Ovary (tissue), 3 donors: ENCODE measurements around the gene AKR1A1.

Experiments
- EP300 ChIP-seq: sonication (generic); formaldehyde crosslinking; IDR thresholded peaks from one replicate; pipeline ENCODE4 v1.6.1; 2017; ENCODE audit warnings: antibody characterized with exemption
- POLR2A ChIP-seq: fragments of 450-650 bp; IDR thresholded peaks from one replicate; pipeline ENCODE4 v1.6.1; 2017; ENCODE audit warnings: antibody characterized with exemption, mild to moderate bottlenecking, moderate library complexity
- TF ChIP-seq, protein P1 (sequence below), 3 donors: fragments of 450-650 bp in 2 of 3; fragments of 200-600 bp in 1 of 3; IDR thresholded peaks; one replicate each; pipeline versions ENCODE4 v1.5.1 to v1.8.0; 2016 to 2022; ENCODE audit warnings: antibody characterized with exemption in 3 of 3, mild to moderate bottlenecking in 1 of 3
- donor health status: DM: no; HTN: no; CAD: no.

DNA sequence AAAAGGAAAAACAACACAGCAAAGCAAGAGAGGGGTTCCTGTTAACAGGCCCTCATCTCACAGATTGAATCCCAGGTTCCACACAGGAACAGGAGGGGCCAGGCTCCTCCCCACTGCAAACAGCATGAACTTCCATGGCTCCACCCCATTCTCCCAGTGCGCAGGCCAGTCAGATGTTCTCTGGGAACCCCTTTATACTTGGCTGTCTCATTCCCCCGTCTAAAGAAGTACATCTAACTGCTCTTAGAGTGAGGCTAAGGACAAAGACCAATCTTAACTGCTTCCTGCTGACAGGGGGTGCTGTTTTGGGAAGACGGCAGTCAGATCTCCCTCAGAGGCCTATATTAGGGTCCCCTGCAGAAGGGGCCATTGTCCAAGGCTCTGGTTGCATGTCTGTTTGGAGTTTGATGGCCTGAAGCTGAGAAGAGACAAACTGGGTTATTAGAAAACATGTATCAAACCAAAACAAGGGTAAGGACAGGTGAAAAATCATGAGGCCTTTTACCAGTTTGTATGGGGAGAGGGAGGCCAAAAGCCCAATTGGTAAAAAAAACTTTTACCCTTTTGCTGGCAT lies 22.7 kb downstream of the AKR1A1 start:
- TF ChIP-seq, protein P1, sequence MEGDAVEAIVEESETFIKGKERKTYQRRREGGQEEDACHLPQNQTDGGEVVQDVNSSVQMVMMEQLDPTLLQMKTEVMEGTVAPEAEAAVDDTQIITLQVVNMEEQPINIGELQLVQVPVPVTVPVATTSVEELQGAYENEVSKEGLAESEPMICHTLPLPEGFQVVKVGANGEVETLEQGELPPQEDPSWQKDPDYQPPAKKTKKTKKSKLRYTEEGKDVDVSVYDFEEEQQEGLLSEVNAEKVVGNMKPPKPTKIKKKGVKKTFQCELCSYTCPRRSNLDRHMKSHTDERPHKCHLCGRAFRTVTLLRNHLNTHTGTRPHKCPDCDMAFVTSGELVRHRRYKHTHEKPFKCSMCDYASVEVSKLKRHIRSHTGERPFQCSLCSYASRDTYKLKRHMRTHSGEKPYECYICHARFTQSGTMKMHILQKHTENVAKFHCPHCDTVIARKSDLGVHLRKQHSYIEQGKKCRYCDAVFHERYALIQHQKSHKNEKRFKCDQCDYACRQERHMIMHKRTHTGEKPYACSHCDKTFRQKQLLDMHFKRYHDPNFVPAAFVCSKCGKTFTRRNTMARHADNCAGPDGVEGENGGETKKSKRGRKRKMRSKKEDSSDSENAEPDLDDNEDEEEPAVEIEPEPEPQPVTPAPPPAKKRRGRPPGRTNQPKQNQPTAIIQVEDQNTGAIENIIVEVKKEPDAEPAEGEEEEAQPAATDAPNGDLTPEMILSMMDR (IDR thresholded peaks at IDR 0.05) = no peak
- TF ChIP-seq EP300 = no peak
- no peak for TF ChIP-seq POLR2A
